Chondrocyte (in vitro differentiated cells): ENCODE data around the gene SUPV3L1. TPM values are rescaled to one million over a fixed set of nuclear protein-coding genes. Genes with fewer than 3 reads are reported as not detected.
"Not testable (repeated sequence)": the region's sequence is repeated elsewhere in the genome, so short reads cannot be mapped to it uniquely, and the experiment has no call there.

Experiments used
- DNase-seq: peaks from one replicate; pipeline ENCODE4 v3.0.0; 2021; ENCODE audit warnings: mixed read lengths, low spot score
- H3K27ac Mint-ChIP-seq: one replicate; pipeline ENCODE4 v1.8.0; 2021; ENCODE audit warnings: mild to moderate bottlenecking, moderate library complexity, mixed read lengths; ENCODE audit not compliant: unreplicated experiment
- H3K27me3 Mint-ChIP-seq: 2 replicates; pipeline ENCODE4 v1.8.0; 2021; ENCODE audit warnings: low read depth, mixed read lengths
- H3K36me3 Mint-ChIP-seq: 2 replicates; pipeline ENCODE4 v1.8.0; 2021; ENCODE audit warnings: low read depth, mixed read lengths
- H3K4me1 Mint-ChIP-seq: 2 replicates; pipeline ENCODE4 v1.8.0; 2021; ENCODE audit warnings: low read depth, mild to moderate bottlenecking, mixed read lengths
- H3K4me3 Mint-ChIP-seq: one replicate; pipeline ENCODE4 v1.8.0; 2021; ENCODE audit warnings: mild to moderate bottlenecking, moderate library complexity, mixed read lengths; ENCODE audit not compliant: unreplicated experiment
- H3K9me3 Mint-ChIP-seq: 2 replicates; pipeline ENCODE4 v1.8.0; 2021; ENCODE audit warnings: low read depth, mixed read lengths
- CTCF ChIP-seq: fragments of 200-600 bp; sonication (generic); IDR thresholded peaks from 2 replicates; pipeline ENCODE4 v1.5.0; 2021; ENCODE audit warnings: antibody characterized with exemption, mild to moderate bottlenecking, moderate library complexity
- long read RNA-seq: library from polyadenylated mRNA; stranded (forward); transcript quantifications from one replicate; pipeline ENCODE4 v2.0.0, GENCODE V29; 2021
- total RNA-seq: library from RNA; stranded (reverse); gene quantifications from 3 replicates; pipeline ENCODE4 v1.2.1, GENCODE V29; 2021

Gene SUPV3L1
- 24.1 to 28.6 TPM (median 27.4 TPM) in 3 replicates for total RNA-seq
- long read RNA-seq, transcript SUPV3L1-201 (15 exons, 2,484 nt), result major isoform, 36 of 47 reads
- long read RNA-seq, partial matches to known transcripts, result 2 of 47 reads
- long read RNA-seq, other reads (novel, unspliced or antisense), result 9 of 47 reads

DNA sequence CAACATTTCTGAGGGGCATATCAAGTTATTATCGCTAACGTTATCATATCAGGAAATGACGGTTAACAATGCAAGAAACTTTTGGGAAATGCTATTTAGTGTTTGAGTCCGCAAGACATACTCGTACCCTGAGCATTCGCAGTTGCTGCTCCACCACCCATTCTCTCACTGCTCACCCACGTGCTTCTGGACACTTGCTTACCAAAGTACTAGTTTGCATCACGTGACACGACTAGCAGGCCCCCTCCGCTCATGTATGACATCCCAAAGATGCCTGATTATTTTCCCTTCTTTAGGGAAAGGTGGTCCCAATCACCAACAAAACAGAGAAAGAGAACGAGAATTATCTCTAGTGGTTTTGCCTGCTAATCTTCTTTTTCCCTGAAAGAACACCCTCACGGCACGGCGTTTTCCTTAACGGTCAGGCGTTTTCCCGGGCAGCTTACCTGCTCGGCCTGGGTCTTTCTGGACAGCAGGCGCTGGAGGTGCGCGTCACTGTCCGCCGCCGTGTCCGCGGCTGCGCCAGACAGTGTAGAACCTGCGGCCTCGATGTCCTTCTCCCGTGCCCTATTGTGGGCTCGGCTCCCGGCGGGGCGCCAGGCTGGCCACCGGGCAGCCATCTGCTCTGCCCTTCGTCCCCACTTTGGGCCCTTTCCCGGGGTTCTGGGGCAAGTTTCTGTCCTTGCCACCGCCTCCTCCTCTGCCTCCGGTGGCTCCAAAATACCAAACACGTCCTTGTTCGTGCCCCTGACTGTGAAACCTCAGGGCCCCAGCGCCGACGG is at the start of gene SUPV3L1:
Gene SUPV3L1, plus strand, starts transcription at position 492 of the 782 bp plus-strand sequence. Its CDS starts 58 bp downstream, at position 550.
- H3K27ac Mint-ChIP-seq, result peak within 1 kb of the TSS; percentile 100
- no peaks in the 10 kb centered on the region for H3K27me3 Mint-ChIP-seq
- DNase-seq, result peak; percentile 92
- TF ChIP-seq CTCF, result no peak
- H3K9me3 Mint-ChIP-seq, result no peaks in the 10 kb centered on the region
- peaks cover 4% of the 10 kb centered on the region for H3K36me3 Mint-ChIP-seq
- peak within 1 kb of the TSS; percentile 95 for H3K4me3 Mint-ChIP-seq
- H3K4me1 Mint-ChIP-seq, result peaks cover 32% of the 10 kb centered on the region

DNA sequence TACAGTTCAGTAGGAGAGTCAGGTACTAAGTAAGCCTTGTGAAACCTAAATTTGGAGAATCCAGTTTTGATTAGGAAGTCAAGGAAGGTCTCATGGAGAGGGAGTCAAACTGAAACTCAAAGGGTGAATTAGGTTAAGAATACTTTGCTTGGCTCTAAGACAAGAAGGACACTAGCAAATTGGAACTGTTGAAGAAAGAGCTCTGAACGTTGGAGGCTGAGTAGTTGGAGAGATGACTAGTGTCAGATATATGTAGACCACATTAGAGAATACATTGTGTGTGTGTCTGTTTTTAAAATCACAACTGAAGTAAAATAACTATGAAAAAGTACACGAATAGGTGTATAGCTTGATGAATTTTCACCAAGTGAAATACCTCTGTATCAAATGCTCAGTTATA is 49.8 kb upstream of the SUPV3L1 start:
- no peaks in the 10 kb centered on the region for H3K9me3 Mint-ChIP-seq
- H3K4me1 Mint-ChIP-seq, result peaks cover 33% of the 10 kb centered on the region
- DNase-seq, result no peak
- TF ChIP-seq CTCF, result no peak
- peaks cover 6% of the 10 kb centered on the region for H3K36me3 Mint-ChIP-seq
- H3K4me3 Mint-ChIP-seq, result no peak overlapping the region
- H3K27ac Mint-ChIP-seq, result peak overlapping the region; percentile 50
- no peaks in the 10 kb centered on the region for H3K27me3 Mint-ChIP-seq

- no peaks in the 10 kb centered on the region for H3K4me1 Mint-ChIP-seq
- no peak for TF ChIP-seq CTCF
- H3K4me3 Mint-ChIP-seq, result no peak overlapping the region
- H3K9me3 Mint-ChIP-seq, result no peaks in the 10 kb centered on the region
- no peak for DNase-seq
- peaks cover 10% of the 10 kb centered on the region for H3K36me3 Mint-ChIP-seq
- no peak overlapping the region for H3K27ac Mint-ChIP-seq
- no peaks in the 10 kb centered on the region for H3K27me3 Mint-ChIP-seq
Observed at GRCh38 chr10:69139961-69140360, 40.1 kb upstream of the SUPV3L1 start.

DNA sequence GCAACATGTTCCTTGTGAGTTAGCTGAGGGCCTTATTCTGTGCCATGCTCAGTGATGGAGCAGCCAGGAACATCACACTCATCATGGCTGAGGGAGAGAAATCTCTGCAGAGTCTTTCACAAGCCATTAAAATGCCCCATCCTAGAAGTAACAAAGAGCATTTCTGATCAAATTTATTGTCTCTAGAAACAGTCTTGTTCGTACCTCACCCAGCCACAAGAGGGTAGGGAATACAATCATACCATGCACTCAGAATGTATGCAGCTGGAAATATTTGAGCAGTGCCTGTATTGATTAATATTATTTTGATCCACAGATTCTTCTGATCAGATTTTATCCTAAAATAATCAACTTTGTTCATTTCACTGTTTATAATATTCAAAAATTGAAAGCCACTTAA is 38.7 kb upstream of the SUPV3L1 start:
- no peaks in the 10 kb centered on the region for H3K27me3 Mint-ChIP-seq
- H3K36me3 Mint-ChIP-seq, result peaks cover 3% of the 10 kb centered on the region
- no peak overlapping the region for H3K27ac Mint-ChIP-seq
- DNase-seq, result no peak
- peak; percentile 23 for TF ChIP-seq CTCF
- no peaks in the 10 kb centered on the region for H3K9me3 Mint-ChIP-seq
- no peak overlapping the region for H3K4me3 Mint-ChIP-seq
- H3K4me1 Mint-ChIP-seq, result no peaks in the 10 kb centered on the region

DNA sequence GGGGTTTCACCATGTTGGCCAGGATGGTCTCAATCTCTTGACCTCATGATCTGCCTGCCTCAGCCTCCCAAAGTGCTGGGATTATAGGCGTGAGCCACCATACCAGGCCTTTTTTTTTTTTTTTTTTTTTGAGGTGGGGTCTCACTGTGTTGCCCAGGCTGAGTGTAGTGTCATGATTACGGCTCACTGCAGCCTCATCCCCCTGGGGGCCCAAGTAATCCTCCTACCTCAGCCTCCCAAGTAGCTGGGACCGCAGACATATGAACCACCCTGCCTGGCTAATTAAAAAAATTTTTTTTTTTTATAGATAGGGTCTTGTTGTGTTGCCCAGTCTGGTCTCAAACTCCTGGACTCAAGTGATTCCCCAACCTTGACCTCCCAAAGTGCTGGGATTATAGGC is 38.0 kb upstream of the SUPV3L1 start:
- not testable (repeated sequence) for DNase-seq, H3K27ac Mint-ChIP-seq, H3K36me3 Mint-ChIP-seq, H3K9me3 Mint-ChIP-seq, H3K4me1 Mint-ChIP-seq, H3K27me3 Mint-ChIP-seq, H3K4me3 Mint-ChIP-seq
